Rectal smooth muscle tissue (tissue), 1 donor: Measurements from ENCODE around the gene NPY.

Experiments
- H3K27ac ChIP-seq: one replicate; pipeline ENCODE4 v1.7.0; 2013; ENCODE audit warnings: low read depth, low read length, inconsistent platforms
- H3K27me3 ChIP-seq: one replicate; pipeline ENCODE4 v1.7.0; 2013; ENCODE audit warnings: low read length; ENCODE audit not compliant: control insufficient read depth, insufficient read depth
- H3K36me3 ChIP-seq: one replicate; pipeline ENCODE4 v1.7.0; 2013; ENCODE audit warnings: low read length; ENCODE audit not compliant: control insufficient read depth, insufficient read depth
- H3K4me1 ChIP-seq: one replicate; pipeline ENCODE4 v1.7.0; 2013; ENCODE audit warnings: low read length; ENCODE audit not compliant: control insufficient read depth, insufficient read depth
- H3K4me3 ChIP-seq: one replicate; pipeline ENCODE4 v1.7.0; 2013; ENCODE audit warnings: low read length
- H3K9ac ChIP-seq: one replicate; pipeline ENCODE4 v1.7.0; 2013; ENCODE audit warnings: low read length

NPY gene

GRCh38 chr7:24290004-24290641 lies 6.1 kb downstream of the NPY start:
- no peaks in the 10 kb centered on the region for H3K27me3 ChIP-seq
- H3K4me1 ChIP-seq: no peaks in the 10 kb centered on the region

DNA sequence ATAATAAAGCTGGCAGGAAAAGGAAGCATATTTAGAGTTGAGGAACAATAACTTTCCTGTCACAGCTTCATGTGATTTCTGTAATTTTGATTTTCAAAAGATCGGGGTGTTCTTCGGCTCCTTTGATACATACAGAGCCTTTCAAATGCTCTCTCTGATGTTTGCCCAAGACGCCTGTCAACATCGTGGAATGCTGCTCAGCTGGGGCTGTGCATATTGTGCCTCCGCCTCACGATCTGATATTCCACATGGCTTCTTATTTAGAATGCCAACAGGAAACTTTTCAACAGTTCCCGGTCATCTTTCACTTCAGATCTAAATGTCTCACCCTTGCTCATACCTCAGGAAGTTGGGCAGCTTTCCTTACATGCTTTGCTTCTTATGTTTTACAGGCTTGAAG lies 7.3 kb downstream of the NPY start:
- Histone ChIP-seq H3K4me3 (no peak overlapping the region), H3K27ac (no peak overlapping the region), H3K4me1 (no peaks in the 10 kb centered on the region), H3K27me3 (no peaks in the 10 kb centered on the region), H3K9ac (no peak overlapping the region), H3K36me3 (no peaks in the 10 kb centered on the region)

More at GRCh38 chr7:24290004-24290641, 6.1 kb downstream of the NPY start:
- no peak overlapping the region for H3K9ac ChIP-seq
- H3K4me3 ChIP-seq: no peak overlapping the region
- H3K36me3 ChIP-seq: no peaks in the 10 kb centered on the region
- no peak overlapping the region for H3K27ac ChIP-seq

GRCh38 chr7:24297362-24297761 lies 13.4 kb downstream of the NPY start:
- no peak overlapping the region for H3K27ac ChIP-seq
- H3K27me3 ChIP-seq: no peaks in the 10 kb centered on the region

DNA sequence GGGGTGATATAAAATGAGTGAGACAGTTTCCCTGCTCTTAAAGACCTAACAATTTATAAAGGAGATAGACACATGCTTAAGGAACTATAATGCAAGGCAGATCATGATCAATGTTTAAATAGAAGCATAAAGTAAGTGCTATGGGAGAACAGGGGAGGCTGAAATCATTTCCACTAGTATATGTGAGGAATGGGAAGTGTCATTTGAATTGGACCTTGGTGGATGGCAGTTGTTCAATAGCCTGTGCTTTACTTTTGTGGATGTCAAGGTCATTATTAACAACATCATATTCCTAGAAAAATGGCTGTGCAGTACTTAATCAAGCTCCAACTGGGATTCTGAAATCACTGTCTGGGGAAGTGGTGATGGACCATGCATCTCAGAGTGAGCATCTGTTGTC lies 14.7 kb downstream of the NPY start:
- Histone ChIP-seq H3K27me3 (no peaks in the 10 kb centered on the region), H3K4me3 (no peak overlapping the region), H3K36me3 (no peaks in the 10 kb centered on the region)

More at GRCh38 chr7:24297362-24297761, 13.4 kb downstream of the NPY start:
- H3K4me3 ChIP-seq: no peak overlapping the region
- H3K36me3 ChIP-seq: no peaks in the 10 kb centered on the region
- H3K4me1 ChIP-seq: no peaks in the 10 kb centered on the region
- H3K9ac ChIP-seq: no peak overlapping the region

GRCh38 chr7:24299192-24299591 lies 15.2 kb downstream of the NPY start:
- no peak overlapping the region for H3K4me3 ChIP-seq
- H3K4me1 ChIP-seq: no peaks in the 10 kb centered on the region
- H3K27me3 ChIP-seq: no peaks in the 10 kb centered on the region
- H3K36me3 ChIP-seq: no peaks in the 10 kb centered on the region
- H3K9ac ChIP-seq: no peak overlapping the region
- H3K27ac ChIP-seq: no peak overlapping the region

More for the DNA sequence above, 14.7 kb downstream of the NPY start:
- H3K27ac ChIP-seq: no peak overlapping the region
- no peaks in the 10 kb centered on the region for H3K4me1 ChIP-seq
- no peak overlapping the region for H3K9ac ChIP-seq

DNA sequence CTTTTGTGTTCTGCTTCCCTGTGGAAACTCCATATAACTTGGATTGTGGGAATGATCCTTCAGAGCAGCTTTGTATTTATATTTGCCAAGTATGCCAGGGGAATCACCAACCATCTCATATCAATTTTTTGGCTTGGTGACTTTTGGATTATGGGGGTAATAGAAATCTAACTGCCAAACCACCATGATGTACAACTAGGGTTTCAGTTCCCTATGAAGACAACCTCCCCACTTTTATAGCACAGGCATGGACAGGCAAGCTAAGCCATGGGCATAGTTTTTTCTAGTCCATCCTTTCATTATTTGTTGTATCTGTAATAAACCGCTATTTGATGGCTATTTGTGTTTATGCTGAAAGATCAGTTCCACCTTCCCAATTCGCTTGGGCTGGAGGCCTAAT lies 17.7 kb downstream of the NPY start:
- H3K4me1 ChIP-seq: no peaks in the 10 kb centered on the region
- H3K27ac ChIP-seq: no peak overlapping the region
- no peak overlapping the region for H3K9ac ChIP-seq
- H3K27me3 ChIP-seq: peaks cover 2% of the 10 kb centered on the region
- H3K36me3 ChIP-seq: no peaks in the 10 kb centered on the region
- H3K4me3 ChIP-seq: no peak overlapping the region

- Histone ChIP-seq H3K27me3 (peaks cover 2% of the 10 kb centered on the region), H3K27ac (no peak overlapping the region), H3K36me3 (no peaks in the 10 kb centered on the region), H3K9ac (no peak overlapping the region), H3K4me1 (no peaks in the 10 kb centered on the region), H3K4me3 (no peak overlapping the region)
Observed at GRCh38 chr7:24304494-24305095, 20.6 kb downstream of the NPY start.

GRCh38 chr7:24307326-24307725 lies 23.3 kb downstream of the NPY start:
- no peaks in the 10 kb centered on the region for H3K4me1 ChIP-seq
- H3K9ac ChIP-seq: no peak overlapping the region
- no peak overlapping the region for H3K4me3 ChIP-seq
- no peak overlapping the region for H3K27ac ChIP-seq
- no peaks in the 10 kb centered on the region for H3K36me3 ChIP-seq
- peaks cover 2% of the 10 kb centered on the region for H3K27me3 ChIP-seq

GRCh38 chr7:24312588-24312987 lies 28.6 kb downstream of the NPY start:
- Histone ChIP-seq H3K9ac (no peak overlapping the region), H3K4me1 (no peaks in the 10 kb centered on the region), H3K36me3 (no peaks in the 10 kb centered on the region), H3K27ac (no peak overlapping the region), H3K4me3 (no peak overlapping the region), H3K27me3 (no peaks in the 10 kb centered on the region)

GRCh38 chr7:24313777-24314176 lies 29.8 kb downstream of the NPY start:
- no peak overlapping the region for H3K9ac ChIP-seq
- H3K27me3 ChIP-seq: no peaks in the 10 kb centered on the region
- H3K4me1 ChIP-seq: no peaks in the 10 kb centered on the region
- no peak overlapping the region for H3K4me3 ChIP-seq
- H3K27ac ChIP-seq: no peak overlapping the region
- no peaks in the 10 kb centered on the region for H3K36me3 ChIP-seq

DNA sequence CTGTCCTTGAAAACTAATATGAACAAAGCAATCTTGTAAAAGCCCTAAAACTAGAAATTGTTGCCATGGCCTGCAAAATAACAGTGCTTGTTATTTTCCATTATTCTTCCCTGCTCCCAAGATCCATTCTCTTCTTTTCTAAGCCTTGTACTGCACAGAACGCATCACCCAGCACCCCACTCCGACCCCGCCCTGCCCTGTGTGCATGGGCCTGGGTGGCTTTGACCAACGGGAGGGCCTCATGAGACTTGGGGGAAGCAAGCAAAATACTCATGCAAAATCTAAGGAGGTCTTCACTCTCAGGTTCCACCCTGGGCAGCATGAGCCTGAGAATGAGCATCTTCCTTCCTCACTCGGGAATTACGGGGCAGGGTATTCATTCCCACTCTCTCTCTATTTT lies 32.4 kb downstream of the NPY start:
- Histone ChIP-seq H3K27me3 (no peaks in the 10 kb centered on the region), H3K27ac (no peak overlapping the region), H3K4me3 (no peak overlapping the region), H3K9ac (no peak overlapping the region), H3K4me1 (no peaks in the 10 kb centered on the region), H3K36me3 (no peaks in the 10 kb centered on the region)

- Histone ChIP-seq H3K4me1 (no peaks in the 10 kb centered on the region), H3K27me3 (no peaks in the 10 kb centered on the region), H3K9ac (no peak overlapping the region), H3K36me3 (no peaks in the 10 kb centered on the region), H3K27ac (no peak overlapping the region), H3K4me3 (no peak overlapping the region)
Observed at GRCh38 chr7:24318326-24318725, 34.3 kb downstream of the NPY start.

DNA sequence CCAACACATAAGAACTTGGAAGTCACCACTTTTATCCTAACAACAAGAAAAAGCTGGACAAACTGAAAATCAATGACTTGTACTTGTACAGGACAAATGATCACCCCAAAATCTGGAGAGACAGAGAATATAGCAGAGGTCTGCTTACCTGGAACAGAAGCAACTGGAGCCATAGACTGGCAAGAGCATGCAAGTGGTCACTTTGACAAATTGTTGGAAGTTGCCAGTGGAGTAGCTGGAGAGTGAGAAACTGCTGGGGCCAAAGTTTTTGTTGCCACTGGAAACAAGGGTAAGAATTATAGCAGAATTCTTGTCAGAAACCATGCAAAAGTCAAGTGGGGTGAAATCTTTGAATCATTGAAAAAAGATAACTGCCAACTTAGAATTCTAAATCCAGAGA lies 35.2 kb downstream of the NPY start:
- Histone ChIP-seq H3K27ac (no peak overlapping the region), H3K9ac (no peak overlapping the region), H3K27me3 (no peaks in the 10 kb centered on the region), H3K36me3 (no peaks in the 10 kb centered on the region), H3K4me3 (no peak overlapping the region), H3K4me1 (no peaks in the 10 kb centered on the region)
